B cell (primary cell): ENCODE results near the gene CLDN20. TPM values are rescaled to one million over a fixed set of nuclear protein-coding genes. Genes with fewer than 3 reads are reported as not detected.

ENCODE experiments used
- ATAC-seq: fragments of 200-7000 bp; cut with Tn5 transposase; one replicate; pipeline ENCODE4 v1.10.0; 2021; ENCODE audit warnings: low read depth, mild to moderate bottlenecking, moderate number of reproducible peaks, moderate library complexity
- CTCF ChIA-PET: fragments of 350-600 bp; sonication (Branson Sonifier 250); formaldehyde crosslinking; loops from one replicate; lab custom pipeline; 2021; ENCODE audit warnings: antibody characterized with exemption, inconsistent platforms; lab: Charles Lee
- POLR2A ChIA-PET: fragments of 350-600 bp; sonication (Branson Sonifier 250); formaldehyde crosslinking; loops from one replicate; lab custom pipeline; 2021; ENCODE audit warnings: antibody characterized with exemption; lab: Charles Lee
- DNase-seq: peaks from one replicate; pipeline ENCODE4 v3.0.0; 2013
- H2AFZ ChIP-seq: 2 replicates; pipeline ENCODE4 v1.6.1; 2012; ENCODE audit warnings: mild to moderate bottlenecking, low read depth, low read length; ENCODE audit not compliant: insufficient read depth, poor library complexity, severe bottlenecking
- H3K27ac ChIP-seq, 2 donors: 1 replicate in 1 of 2; 2 replicates in 1 of 2; pipeline ENCODE4 v1.5.1; 2012 to 2013; ENCODE audit warnings: low read length in 2 of 2, mild to moderate bottlenecking in 2 of 2, moderate library complexity in 1 of 2
- H3K27me3 ChIP-seq, 4 experiments: fragments of 200-600 bp in 1 of 4; sonication (generic) in 1 of 4; replicated peaks in 1 of 4; 1 replicate in 2 of 4; 2 replicates in 2 of 4; pipeline versions ENCODE4 v1.6.1 to v1.7.0; 2013 to 2016; ENCODE audit warnings: low read length in 3 of 4, mild to moderate bottlenecking in 2 of 4, mixed read lengths in 1 of 4, moderate library complexity in 1 of 4; ENCODE audit not compliant: insufficient read depth in 4 of 4, control insufficient read depth in 3 of 4; ENCODE audit errors: control extremely low read depth in 1 of 4
- H3K36me3 ChIP-seq, 2 experiments: replicated peaks in 1 of 2; 1 replicate in 1 of 2; 2 replicates in 1 of 2; pipeline versions ENCODE4 v1.6.1 to v1.7.1; 2013; ENCODE audit warnings: low read length in 1 of 2; ENCODE audit not compliant: insufficient read depth in 2 of 2, control insufficient read depth in 1 of 2; ENCODE audit errors: control extremely low read depth in 1 of 2, extremely low read depth in 1 of 2
- H3K4me1 ChIP-seq, 2 donors: fragments of 200-600 bp in 1 of 2; sonication (generic) in 1 of 2; 1 replicate in 1 of 2; 2 replicates in 1 of 2; pipeline versions ENCODE4 v1.5.1 to v1.6.1; 2013 to 2017; ENCODE audit warnings: low read length in 2 of 2; ENCODE audit not compliant: control insufficient read depth in 2 of 2, insufficient read depth in 2 of 2
- H3K4me2 ChIP-seq: replicated peaks from 2 replicates; pipeline ENCODE3; 2012; ENCODE audit warnings: mild to moderate bottlenecking, low read depth, low read length; ENCODE audit not compliant: poor library complexity, severe bottlenecking
- H3K4me3 ChIP-seq, 5 experiments: fragments of 200-600 bp in 1 of 5; sonication (generic) in 1 of 5; 1 replicate in 3 of 5; 2 replicates in 2 of 5; pipeline versions ENCODE4 v1.5.1 to v1.7.0; 2011 to 2016; ENCODE audit warnings: low read length in 4 of 5, mild to moderate bottlenecking in 4 of 5, low read depth in 2 of 5, control low read depth in 1 of 5, moderate library complexity in 1 of 5; ENCODE audit not compliant: insufficient read depth in 1 of 5; ENCODE audit errors: control extremely low read depth in 1 of 5, extremely low read depth in 1 of 5
- H3K79me2 ChIP-seq: fragments of 200-600 bp; sonication (generic); one replicate; pipeline ENCODE4 v1.6.0; 2016; ENCODE audit warnings: low read length; ENCODE audit not compliant: control insufficient read depth, insufficient read depth
- H3K9ac ChIP-seq: fragments of 200-600 bp; sonication (generic); 2 replicates; pipeline ENCODE4 v1.6.1; 2017; ENCODE audit warnings: mild to moderate bottlenecking, low read length, moderate library complexity
- H3K9me3 ChIP-seq, 3 donors: one replicate each; pipeline versions ENCODE4 v1.6.1 to v1.7.1; 2013; ENCODE audit warnings: low read length in 2 of 3; ENCODE audit not compliant: control insufficient read depth in 2 of 3, insufficient read depth in 1 of 3; ENCODE audit errors: control extremely low read depth in 1 of 3
- H4K20me1 ChIP-seq: 2 replicates; pipeline ENCODE4 v1.6.0; 2012; ENCODE audit warnings: mild to moderate bottlenecking, low read length; ENCODE audit not compliant: insufficient read depth, control insufficient read depth, poor library complexity, severe bottlenecking
- H3K27ac Mint-ChIP-seq: one replicate; pipeline ENCODE4 v1.8.0; 2021; ENCODE audit warnings: mixed read lengths
- H3K27me3 Mint-ChIP-seq: one replicate; pipeline ENCODE4 v1.8.0; 2021; ENCODE audit warnings: mixed read lengths
- H3K4me1 Mint-ChIP-seq: one replicate; pipeline ENCODE4 v1.8.0; 2021; ENCODE audit warnings: mixed read lengths
- H3K4me3 Mint-ChIP-seq: one replicate; pipeline ENCODE4 v1.8.0; 2021; ENCODE audit warnings: mixed read lengths
- H3K9me3 Mint-ChIP-seq: one replicate; pipeline ENCODE4 v1.8.0; 2022; ENCODE audit warnings: mixed read lengths; ENCODE audit not compliant: insufficient read depth
- EZH2 ChIP-seq: IDR thresholded peaks from 2 replicates; pipeline ENCODE4 v1.6.1; 2012; ENCODE audit warnings: borderline replicate concordance, low read depth, mild to moderate bottlenecking, moderate library complexity, low read length; ENCODE audit not compliant: insufficient read depth, poor library complexity, severe bottlenecking
- WGBS: methylation state at CpG from one replicate; pipeline ENCODE4 v1.1.5; 2013; ENCODE audit warnings: missing lambda C conversion rate; ENCODE audit not compliant: insufficient coverage; 5-methylcytosine and 5-hydroxymethylcytosine counted together
- intact Hi-C: fragments of 100-400 bp; cut with micrococcal nuclease; formaldehyde crosslinking; loops from one replicate; pipeline ENCODE4 v1.10.0; 2022
- polyA plus RNA-seq: library from polyadenylated mRNA; depleted of rRNA; stranded (reverse); fragments of >200 nt; gene quantifications from 2 replicates; pipeline ENCODE4 v1.2.3, GENCODE V29; 2012
- total RNA-seq, 2 donors: library from RNA; stranded (reverse); fragments of 120-200 nt in 1 of 2; gene quantifications; 1 replicate in 1 of 2; 2 replicates in 1 of 2; pipeline versions ENCODE4 v1.2.3 to v1.2.4, GENCODE V29; 2013 to 2022
- TF ChIP-seq, protein P1 (sequence below): fragments of 200-600 bp; IDR thresholded peaks from one replicate; pipeline ENCODE4 v1.8.0; 2022; ENCODE audit warnings: antibody characterized with exemption, mild to moderate bottlenecking

CLDN20 gene
- total and polyA plus RNA-seq, 2 donors (not counting 1 experiment from before 2014, with no cell fraction given): not detected

DNA sequence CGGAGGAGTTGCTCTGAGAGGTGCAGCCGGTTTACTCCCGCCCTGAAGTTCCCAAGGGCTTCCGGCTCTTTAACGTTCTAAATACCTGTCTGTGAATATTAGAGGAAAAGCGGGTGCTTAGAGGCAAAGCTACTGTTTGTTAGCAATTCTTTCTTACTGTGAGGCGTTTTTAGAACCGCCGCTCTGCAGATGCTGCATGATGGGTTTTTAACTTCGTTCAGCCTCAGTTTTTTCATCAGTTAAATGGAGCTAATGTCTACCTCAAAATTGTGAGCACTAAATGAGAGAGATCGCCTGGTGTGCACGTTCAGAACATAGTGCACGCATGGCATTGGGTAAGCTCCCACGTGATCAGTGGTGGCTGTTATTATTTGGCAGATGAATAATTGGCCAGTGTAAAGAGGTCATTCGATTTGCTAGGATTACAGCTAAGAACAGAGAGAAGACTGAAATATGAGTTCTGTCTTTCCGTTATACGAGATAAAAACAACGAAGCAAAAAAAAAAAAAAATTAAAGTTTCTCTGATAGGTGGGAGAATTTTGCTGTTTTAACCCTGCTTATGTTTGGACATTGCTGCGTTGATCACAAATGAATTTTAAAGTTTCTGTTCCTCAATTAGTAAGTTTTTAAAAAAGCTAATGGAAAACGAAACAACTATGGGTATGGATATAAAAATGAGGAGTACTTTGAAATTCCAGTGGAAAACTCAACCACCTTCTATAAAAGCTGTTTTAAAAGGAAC is 51.1 kb downstream of the CLDN20 start:
- no peak for TF ChIP-seq EZH2
- no peaks in the 10 kb centered on the region for H3K27me3 Mint-ChIP-seq
- H3K27ac Mint-ChIP-seq: peak overlapping the region; percentile 97
- no peaks in the 10 kb centered on the region for H3K9me3 Mint-ChIP-seq
- no peaks in the 10 kb centered on the region for H3K9me3 ChIP-seq
- CTCF ChIA-PET: interaction anchor here (0.7 to 2.6 kb wide), 11 partner anchors 8 to 646 kb away, joined by 3 to 16 read pairs (median 3); no protein-coding TSS in a partner anchor
- H3K27me3 ChIP-seq: no peaks in the 10 kb centered on the region
- POLR2A ChIA-PET: interaction anchor here (0.7 kb wide), 2 partner anchors 112 to 155 kb away, joined by 4 to 5 read pairs; no protein-coding TSS in a partner anchor
- intact Hi-C loops: loop anchor here (1.0 to 5.0 kb wide), 5 partner anchors 103 to 1957 kb away; no protein-coding TSS in a partner anchor
- H3K27ac ChIP-seq: peak overlapping the region; percentile 79 to 84
- H2AFZ ChIP-seq: peak overlapping the region; percentile 83
- DNase-seq: no peak
- 1% methylated on average over 12 of the region's 20 CpGs for WGBS
- peak overlapping the region; percentile 78 for H3K4me2 ChIP-seq
- H3K4me3 Mint-ChIP-seq: peak overlapping the region; percentile 100
- peaks cover 4% of the 10 kb centered on the region for H3K79me2 ChIP-seq
- H3K9ac ChIP-seq: peak overlapping the region; percentile 89
- peaks cover 10 to 11% of the 10 kb centered on the region in 2 donors for H3K4me1 ChIP-seq
- no peaks in the 10 kb centered on the region for H4K20me1 ChIP-seq
- peaks cover 40% of the 10 kb centered on the region for H3K4me1 Mint-ChIP-seq
- peaks cover 0 to 3% of the 10 kb centered on the region in 2 experiments for H3K36me3 ChIP-seq
- H3K4me3 ChIP-seq: peak overlapping the region; percentile 68 to 92 (median 92)
- peak; percentile 28 for ATAC-seq

DNA sequence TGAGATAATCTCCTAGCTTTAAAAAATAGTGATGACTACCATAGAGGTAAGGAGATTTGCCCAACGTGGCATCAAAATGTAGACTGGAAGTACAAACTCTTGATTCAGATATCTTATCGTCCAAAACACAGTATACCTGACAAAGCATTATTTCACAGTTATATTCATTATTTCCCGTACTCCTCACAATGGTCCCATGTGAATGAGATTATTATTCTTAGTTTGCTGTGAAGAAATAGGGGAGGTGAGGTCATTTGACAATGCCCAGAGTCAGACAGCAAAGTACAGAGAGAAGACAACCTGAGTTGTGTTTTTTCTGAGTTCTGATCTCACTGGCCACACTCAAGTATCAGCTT is 51.7 kb downstream of the CLDN20 start:
- H3K79me2 ChIP-seq: peaks cover 2% of the 10 kb centered on the region
- ChIA-PET CTCF (interaction anchor here (0.7 to 2.7 kb wide), 12 partner anchors 8 to 646 kb away, joined by 3 to 16 read pairs (median 4); no protein-coding TSS in a partner anchor), POLR2A (interaction anchor here (0.7 kb wide), 2 partner anchors 111 to 155 kb away, joined by 4 to 5 read pairs; no protein-coding TSS in a partner anchor)
- Mint-ChIP-seq H3K9me3 (no peaks in the 10 kb centered on the region), H3K27me3 (no peaks in the 10 kb centered on the region), H3K4me1 (peaks cover 43% of the 10 kb centered on the region), H3K4me3 (peak overlapping the region; percentile 100), H3K27ac (peak overlapping the region; percentile 97)
- peak overlapping the region; percentile 78 for H3K4me2 ChIP-seq
- intact Hi-C loops: no loop called here
- H3K9ac ChIP-seq: peak overlapping the region; percentile 89
- H4K20me1 ChIP-seq: no peaks in the 10 kb centered on the region
- DNase-seq: no peak
- H3K36me3 ChIP-seq: peaks cover 0 to 3% of the 10 kb centered on the region in 2 experiments
- ATAC-seq: no peak
- WGBS: no CpG with 5 or more reads among the region's 3 CpGs
- no peak for TF ChIP-seq EZH2
- TF ChIP-seq, protein P1, sequence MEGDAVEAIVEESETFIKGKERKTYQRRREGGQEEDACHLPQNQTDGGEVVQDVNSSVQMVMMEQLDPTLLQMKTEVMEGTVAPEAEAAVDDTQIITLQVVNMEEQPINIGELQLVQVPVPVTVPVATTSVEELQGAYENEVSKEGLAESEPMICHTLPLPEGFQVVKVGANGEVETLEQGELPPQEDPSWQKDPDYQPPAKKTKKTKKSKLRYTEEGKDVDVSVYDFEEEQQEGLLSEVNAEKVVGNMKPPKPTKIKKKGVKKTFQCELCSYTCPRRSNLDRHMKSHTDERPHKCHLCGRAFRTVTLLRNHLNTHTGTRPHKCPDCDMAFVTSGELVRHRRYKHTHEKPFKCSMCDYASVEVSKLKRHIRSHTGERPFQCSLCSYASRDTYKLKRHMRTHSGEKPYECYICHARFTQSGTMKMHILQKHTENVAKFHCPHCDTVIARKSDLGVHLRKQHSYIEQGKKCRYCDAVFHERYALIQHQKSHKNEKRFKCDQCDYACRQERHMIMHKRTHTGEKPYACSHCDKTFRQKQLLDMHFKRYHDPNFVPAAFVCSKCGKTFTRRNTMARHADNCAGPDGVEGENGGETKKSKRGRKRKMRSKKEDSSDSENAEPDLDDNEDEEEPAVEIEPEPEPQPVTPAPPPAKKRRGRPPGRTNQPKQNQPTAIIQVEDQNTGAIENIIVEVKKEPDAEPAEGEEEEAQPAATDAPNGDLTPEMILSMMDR: no peak
- H3K27ac ChIP-seq: peak overlapping the region in 1 of 2 donors; percentile 79
- no peaks in the 10 kb centered on the region for H3K27me3 ChIP-seq
- peak overlapping the region; percentile 83 for H2AFZ ChIP-seq
- H3K4me1 ChIP-seq: peaks cover 15 to 16% of the 10 kb centered on the region in 2 donors
- H3K9me3 ChIP-seq: no peaks in the 10 kb centered on the region
- peak overlapping the region in 4 of 5 experiments; percentile 68 to 92 (median 86) for H3K4me3 ChIP-seq
